GM18517 (cell line): ENCODE results near the gene CPSF4L.

ENCODE experiments used
- ATAC-seq: cut with Tn5 transposase; IDR thresholded peaks from one replicate; pipeline ENCODE4 v1.9.1; 2021; ENCODE audit warnings: mild to moderate bottlenecking, moderate library complexity; ENCODE audit not compliant: unreplicated experiment

The CPSF4L gene

DNA sequence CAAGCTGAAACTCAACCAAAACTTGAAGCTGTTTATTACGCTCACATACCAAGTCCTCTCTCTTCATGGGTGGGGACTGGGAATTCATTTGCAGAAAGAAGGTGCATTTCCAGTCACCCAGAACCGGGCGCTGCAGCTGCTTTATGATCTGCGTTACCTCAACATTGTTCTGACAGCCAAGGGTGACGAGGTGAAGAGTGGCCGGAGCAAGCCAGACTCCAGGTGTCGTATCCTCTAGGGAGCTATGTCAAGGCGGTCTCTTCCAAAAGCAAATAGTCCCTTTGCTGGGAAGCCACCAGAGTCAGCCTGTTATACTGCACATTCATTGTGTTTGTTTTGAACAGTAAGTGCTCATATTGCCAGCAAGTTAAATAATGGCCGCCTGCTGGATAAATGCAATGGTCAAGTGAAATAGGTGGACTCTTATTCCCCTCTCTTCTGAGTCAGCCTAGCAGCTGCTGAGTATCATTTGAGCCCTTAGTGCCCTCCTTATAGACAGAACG is 56.2 kb downstream of the CPSF4L start:
- ATAC-seq = no peak

DNA sequence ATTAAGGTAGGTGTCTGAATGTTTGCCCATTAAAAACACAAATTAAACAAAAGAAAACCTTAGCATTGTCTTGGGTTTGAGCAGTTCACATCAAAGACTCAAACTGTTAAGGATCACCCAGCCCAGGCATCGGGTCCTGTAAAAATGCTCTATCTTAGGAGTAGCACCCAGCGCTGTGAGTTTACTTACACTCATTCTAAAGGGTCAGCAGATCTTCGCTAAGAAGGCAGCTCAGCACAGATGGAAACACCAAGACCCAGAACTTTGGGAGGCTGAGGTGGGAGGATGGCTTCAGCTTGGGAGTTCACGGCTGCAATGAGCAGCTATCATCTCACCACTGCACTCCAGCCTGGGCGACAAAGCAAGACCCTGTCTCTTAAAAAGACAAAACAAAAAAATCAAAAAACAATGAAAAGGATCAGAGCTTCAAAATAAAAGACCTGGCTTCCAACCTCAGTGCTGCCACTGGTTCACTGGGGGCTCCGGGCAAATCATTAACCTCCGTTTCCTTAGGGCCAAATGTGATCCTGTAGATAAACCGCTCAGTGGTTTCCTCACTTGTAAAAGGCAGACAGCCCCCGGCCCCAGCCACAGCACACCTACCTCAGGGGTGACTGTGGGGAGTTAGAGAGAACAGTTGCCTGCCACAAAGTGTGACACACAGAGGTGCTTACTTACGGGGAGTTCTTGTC is 57.7 kb downstream of the CPSF4L start:
- ATAC-seq = no peak

DNA sequence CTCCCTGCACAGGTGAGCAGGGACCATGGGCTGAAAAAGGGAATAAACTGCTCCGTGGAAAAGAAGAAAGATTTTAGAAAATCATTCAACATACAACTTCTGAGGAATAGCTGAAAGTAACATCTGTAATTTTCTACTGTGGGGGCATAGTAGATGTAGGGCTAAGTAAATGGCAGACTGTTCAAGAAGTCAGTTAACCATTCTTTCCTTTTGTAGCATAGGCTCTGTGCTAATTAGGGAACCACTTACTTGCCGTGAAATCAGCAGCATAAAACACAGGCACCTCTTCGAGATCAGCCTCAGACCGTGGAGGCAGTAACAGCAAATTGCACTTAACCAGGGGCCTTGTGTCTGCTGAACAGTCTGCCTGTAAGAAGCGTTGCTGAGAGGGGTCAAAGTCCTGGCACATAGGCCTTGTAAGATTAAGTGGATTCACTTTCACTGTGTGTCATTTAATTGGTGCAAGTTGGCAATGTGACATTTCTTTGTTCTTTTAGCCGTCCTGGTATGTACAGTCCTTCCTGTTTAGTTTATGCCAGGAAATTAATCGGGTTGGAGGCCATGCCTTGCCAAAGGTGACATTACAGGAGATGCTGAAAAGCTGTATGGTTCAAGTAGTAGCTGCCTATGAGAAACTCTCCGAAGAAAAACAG is 58.4 kb downstream of the CPSF4L start:
- ATAC-seq = no peak

DNA sequence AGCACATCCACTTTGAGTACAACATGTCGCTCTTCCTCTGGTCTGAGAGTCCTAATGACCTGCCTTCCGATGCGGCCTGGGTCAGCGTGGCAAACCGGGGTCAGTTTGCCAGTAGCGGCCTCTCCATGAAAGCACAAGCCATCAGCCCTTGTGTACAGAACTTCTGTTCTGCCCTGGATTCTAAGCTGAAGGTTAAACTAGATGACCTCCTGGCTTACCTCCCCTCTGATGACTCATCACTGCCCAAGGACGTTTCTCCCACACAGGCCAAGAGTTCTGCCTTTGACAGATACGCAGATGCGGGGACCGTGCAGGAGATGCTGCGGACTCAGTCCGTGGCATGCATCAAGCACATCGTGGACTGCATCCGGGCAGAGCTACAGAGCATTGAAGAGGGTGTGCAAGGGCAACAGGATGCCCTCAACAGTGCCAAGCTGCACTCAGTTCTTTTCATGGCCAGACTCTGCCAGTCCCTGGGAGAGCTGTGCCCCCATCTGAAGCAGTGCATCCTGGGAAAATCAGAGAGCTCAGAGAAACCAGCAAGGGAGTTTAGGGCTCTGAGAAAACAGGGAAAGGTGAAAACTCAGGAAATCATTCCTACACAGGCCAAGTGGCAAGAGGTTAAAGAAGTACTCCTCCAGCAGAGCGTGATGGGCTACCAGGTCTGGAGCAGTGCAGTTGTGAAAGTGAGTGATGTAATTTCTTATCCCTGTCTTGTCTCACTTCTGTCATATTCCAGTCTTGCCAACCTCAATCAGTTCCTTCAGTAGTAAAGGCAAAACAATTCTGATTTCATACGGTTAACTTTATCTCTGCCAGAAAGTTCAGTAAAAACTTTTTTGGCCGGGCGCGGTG is 60.2 kb downstream of the CPSF4L start:
- ATAC-seq = no peak

DNA sequence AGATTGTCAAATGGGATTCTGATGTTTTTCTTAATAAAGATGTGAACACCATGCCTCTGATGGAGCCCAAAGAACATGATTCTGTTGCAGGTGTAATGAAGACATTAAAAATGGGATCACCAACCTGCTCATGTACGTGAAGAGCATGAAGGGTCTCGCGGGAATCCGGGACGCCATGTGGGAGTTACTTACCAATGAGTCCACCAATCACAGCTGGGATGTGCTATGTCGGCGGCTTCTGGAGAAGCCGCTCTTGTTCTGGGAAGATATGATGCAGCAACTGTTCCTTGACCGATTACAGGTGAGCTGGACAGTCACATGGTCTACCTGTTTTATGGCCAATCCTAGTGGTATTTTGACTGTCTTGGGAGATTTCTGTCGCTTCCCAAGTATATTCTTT is 61.2 kb downstream of the CPSF4L start:
- no peak for ATAC-seq

DNA sequence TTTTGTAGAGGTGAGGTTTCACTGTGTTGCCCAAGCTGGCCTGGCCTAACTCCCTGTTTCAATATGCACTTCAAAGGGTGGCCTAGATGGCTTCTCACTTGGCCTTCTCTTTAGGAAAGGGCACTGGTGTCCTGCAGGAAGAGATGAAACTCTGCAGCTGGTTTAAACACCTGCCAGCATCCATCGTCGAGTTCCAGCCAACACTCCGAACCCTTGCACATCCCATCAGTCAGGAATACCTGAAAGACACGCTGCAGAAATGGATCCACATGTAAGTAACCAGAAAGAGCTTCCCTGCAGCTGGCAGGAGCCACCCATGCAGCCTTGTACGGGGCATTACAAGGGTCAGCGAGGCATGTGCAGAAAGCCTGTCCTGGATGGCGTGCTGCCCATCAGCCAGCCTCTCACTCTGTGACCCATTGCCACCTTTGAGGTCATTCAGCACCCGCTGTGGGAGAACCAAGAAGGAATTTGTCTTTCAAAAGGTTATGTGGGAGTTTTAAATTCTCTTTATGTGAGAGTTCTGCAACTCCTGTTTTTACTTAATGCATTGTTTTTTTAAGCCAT is 61.8 kb downstream of the CPSF4L start:
- no peak for ATAC-seq

DNA sequence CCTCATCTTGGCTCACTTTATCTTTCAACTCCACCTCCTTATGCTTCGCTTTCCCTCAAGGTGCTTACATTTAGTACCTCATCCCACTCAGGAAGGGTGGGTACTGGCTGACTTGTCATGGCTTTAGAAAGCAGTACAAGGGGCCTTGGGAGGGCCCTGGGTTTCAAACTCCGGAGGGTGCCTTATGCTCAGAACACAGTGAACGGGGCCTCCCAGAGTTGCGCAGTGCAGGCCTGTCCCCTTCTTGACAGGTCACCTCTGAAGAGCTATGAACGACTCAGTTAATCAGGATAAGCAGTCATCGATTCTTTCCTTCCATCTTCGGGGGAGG is 62.8 kb downstream of the CPSF4L start:
- ATAC-seq = no peak
